ENCODE measurements around the gene VEGFD. TPM values are rescaled to one million over a fixed set of nuclear protein-coding genes. Genes with fewer than 3 reads are reported as not detected.
"Not testable (repeated sequence)": the region's sequence is repeated elsewhere in the genome, so short reads cannot be mapped to it uniquely, and the experiment has no call there.

Gene VEGFD
- total RNA-seq, 3 donors from 2014 or later: 0.55 to 5.8 (median 1.6) TPM

DNA sequence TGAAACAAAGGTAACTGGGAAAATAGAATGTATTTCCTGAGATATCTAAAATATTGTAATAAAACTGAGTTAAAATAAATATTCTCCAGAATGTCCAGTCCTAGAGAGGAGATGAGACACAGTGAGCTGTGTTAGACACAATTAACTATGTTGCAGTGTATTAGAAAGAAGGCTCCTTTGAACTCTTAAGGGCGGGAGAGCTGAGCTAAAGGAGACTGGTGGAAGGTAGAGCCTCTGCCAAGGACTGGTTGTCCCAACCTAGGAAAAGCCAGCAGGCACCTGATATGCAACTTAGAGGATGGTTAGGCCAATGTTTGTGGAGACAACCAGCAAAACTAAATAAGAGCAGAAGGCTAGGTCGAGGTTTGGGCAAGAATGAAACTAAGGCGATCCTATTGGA lies 73.1 kb downstream of the VEGFD start:
- ATAC-seq: no peak
- Histone ChIP-seq H3K4me3 (no peak overlapping the region), H3K36me3 (ENCODE audit: low read depth) (no peaks in the 10 kb centered on the region), H3K4me1 (ENCODE audit: low read depth) (no peaks in the 10 kb centered on the region), H3K9me3 (no peaks in the 10 kb centered on the region)
- intact Hi-C loops (cut with DNase I, micrococcal nuclease): no loop called here
- TF ChIP-seq, protein P1, sequence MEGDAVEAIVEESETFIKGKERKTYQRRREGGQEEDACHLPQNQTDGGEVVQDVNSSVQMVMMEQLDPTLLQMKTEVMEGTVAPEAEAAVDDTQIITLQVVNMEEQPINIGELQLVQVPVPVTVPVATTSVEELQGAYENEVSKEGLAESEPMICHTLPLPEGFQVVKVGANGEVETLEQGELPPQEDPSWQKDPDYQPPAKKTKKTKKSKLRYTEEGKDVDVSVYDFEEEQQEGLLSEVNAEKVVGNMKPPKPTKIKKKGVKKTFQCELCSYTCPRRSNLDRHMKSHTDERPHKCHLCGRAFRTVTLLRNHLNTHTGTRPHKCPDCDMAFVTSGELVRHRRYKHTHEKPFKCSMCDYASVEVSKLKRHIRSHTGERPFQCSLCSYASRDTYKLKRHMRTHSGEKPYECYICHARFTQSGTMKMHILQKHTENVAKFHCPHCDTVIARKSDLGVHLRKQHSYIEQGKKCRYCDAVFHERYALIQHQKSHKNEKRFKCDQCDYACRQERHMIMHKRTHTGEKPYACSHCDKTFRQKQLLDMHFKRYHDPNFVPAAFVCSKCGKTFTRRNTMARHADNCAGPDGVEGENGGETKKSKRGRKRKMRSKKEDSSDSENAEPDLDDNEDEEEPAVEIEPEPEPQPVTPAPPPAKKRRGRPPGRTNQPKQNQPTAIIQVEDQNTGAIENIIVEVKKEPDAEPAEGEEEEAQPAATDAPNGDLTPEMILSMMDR (IDR thresholded peaks at IDR 0.05): no peak
- DNase-seq: no peak

DNA sequence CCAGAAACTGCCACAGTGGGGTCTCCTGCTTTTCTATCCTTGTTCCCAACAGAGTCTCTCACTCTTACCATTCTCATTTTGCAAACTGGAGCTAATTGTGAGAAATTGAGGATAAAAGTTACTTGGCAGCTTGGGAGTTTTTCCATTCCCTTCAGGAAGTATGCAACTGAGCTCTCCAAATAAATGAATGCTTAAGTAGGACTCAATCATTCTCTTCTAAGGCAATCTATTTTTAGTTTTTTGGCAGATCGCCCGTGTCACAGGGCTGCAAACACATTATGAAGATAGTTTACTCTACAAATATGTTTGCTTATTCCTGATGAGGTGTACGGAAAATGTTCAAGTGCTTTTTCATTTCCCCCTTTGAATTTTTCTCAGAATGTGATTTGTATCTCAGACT lies 74.1 kb downstream of the VEGFD start:
- intact Hi-C loops (cut with DNase I, micrococcal nuclease): no loop called here
- peak in 1 of 3 donors; percentile 49 for DNase-seq

DNA sequence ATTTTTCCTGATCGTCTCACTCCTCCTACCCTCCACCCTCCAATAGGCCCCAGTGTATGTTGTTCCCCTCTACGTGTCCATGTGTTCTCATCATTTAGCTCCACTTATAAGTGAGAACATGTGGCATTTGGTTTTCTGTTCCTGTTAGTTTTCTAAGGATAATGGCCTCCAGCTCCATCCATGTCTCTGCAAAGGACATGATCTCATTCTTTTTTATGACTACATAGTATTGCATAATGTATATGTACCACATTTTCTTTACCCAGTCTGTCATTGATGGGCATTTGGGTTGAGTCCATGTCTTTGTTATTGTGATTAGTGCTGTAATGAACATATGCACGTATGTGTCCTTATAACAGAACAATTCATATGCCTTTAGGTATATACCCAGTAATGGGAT lies 78.3 kb downstream of the VEGFD start:
- DNase-seq; H3K4me3 ChIP-seq; intact Hi-C loops (cut with DNase I, micrococcal nuclease); H3K9me3 ChIP-seq; H3K4me1 ChIP-seq (ENCODE audit: low read depth); H3K36me3 ChIP-seq (ENCODE audit: low read depth); ATAC-seq: not testable (repeated sequence)

More for the DNA sequence above, 74.1 kb downstream of the VEGFD start:
- Histone ChIP-seq H3K9me3 (no peaks in the 10 kb centered on the region), H3K4me3 (no peak overlapping the region), H3K36me3 (ENCODE audit: low read depth) (no peaks in the 10 kb centered on the region), H3K4me1 (ENCODE audit: low read depth) (no peaks in the 10 kb centered on the region)
- TF ChIP-seq, protein P1 (IDR thresholded peaks at IDR 0.05): no peak
- ATAC-seq: no peak

DNA sequence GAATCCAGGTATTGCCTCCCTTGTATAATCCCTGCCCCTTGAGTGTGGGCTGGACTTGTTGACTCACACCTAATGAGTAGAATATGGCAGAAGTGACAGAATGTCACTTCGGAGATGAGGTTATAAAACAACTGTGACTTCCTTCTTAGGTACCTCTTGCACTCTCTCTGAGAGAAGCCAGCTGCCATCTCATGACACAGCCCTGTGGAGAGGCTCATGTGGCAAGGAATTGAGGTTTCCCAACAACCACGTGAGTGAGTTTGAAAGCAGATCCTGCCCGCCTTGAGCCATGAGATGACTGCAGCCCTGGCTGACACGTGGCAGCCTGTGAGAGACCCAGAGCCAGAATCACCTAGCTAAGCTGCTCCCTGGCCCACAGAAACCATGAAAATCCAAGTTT lies 82.3 kb downstream of the VEGFD start:
- no peaks in the 10 kb centered on the region for H3K4me1 ChIP-seq (ENCODE audit: low read depth)
- H3K36me3 ChIP-seq (ENCODE audit: low read depth): no peaks in the 10 kb centered on the region
- intact Hi-C loops (cut with DNase I, micrococcal nuclease): no loop called here
- DNase-seq (peak in 1 of 3 donors; percentile 38), ATAC-seq (peak; percentile 91)
- no peaks in the 10 kb centered on the region for H3K9me3 ChIP-seq
- H3K4me3 ChIP-seq: no peak overlapping the region
- TF ChIP-seq, protein P1 (IDR thresholded peaks at IDR 0.05): no peak

DNA sequence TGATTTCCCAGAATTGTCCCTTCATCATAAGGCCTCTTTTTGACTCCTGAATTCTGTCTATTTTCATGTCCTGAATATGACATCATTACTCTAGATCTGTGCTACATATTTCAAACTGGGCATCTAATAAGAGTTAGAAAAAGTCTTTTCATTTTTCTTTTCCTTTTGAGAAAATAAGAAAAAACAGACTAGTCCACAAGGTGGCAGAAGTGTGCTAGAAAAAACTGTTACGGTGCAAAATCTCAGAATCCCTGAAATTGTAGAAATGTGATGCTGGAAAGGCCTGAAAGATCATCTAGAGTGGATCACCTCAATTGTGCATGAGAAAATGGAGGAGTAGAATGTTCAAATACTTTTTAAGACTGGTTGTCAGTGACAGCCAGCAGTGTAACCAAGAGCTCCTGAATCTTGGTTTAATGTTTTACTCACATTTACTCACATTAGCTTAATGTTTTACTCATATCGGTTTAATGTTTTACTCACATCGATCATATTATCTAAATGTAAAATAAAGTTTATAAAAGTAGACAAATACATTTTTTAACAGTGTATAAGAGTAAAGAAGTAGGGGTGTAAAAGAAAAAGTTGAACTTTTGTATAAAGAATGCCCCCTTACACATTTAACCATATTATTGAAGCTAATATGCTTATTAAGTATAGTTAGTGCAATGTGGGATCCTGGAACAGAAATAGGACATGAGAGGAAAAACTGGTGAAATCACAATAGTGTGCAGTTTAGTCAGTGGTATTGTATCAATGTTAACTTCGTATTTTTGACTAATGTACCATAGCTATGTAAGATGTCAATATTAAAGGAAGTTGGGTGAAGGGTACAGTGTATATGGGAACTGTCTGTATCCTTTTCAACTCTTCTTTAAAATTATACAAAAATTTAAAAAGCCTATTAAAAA lies 84.0 kb downstream of the VEGFD start:
- DNase-seq (peak in 1 of 3 donors; percentile 7), ATAC-seq (peak; percentile 56)
- intact Hi-C loops (cut with DNase I, micrococcal nuclease): no loop called here

DNA sequence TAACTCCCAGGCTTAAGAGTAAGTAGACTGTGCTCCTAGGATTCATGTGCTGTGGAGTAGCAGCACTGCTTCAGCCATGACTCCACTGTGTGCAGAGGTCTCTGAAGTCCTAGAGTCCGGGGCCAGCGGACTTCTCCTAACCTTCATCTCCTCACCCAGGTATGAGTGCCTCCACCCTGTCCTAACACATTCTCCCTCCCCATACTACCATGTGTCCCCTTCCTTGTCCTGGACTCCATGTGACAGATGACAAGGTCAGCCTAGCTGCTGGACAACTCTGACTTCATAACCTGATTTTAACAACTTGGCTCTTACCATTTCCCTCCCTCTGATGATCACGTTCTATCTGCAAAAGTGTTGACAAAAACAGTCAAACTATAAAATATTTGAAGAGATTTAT lies 85.4 kb downstream of the VEGFD start:
- H3K4me3 ChIP-seq: no peak overlapping the region
- H3K9me3 ChIP-seq: no peaks in the 10 kb centered on the region
- H3K36me3 ChIP-seq (ENCODE audit: low read depth): no peaks in the 10 kb centered on the region
- no peaks in the 10 kb centered on the region for H3K4me1 ChIP-seq (ENCODE audit: low read depth)
- no peak for DNase-seq
- TF ChIP-seq, protein P1 (IDR thresholded peaks at IDR 0.05): no peak
- intact Hi-C loops (cut with DNase I, micrococcal nuclease): no loop called here
- ATAC-seq: no peak

More for the DNA sequence above, 84.0 kb downstream of the VEGFD start:
- H3K9me3 ChIP-seq: no peaks in the 10 kb centered on the region
- H3K4me1 ChIP-seq (ENCODE audit: low read depth): no peaks in the 10 kb centered on the region
- no peak overlapping the region for H3K4me3 ChIP-seq
- TF ChIP-seq, protein P1 (IDR thresholded peaks at IDR 0.05): no peak
- H3K36me3 ChIP-seq (ENCODE audit: low read depth): no peaks in the 10 kb centered on the region

Measured in mucosa of descending colon (tissue), 3 donors.